GM23248 (cell line): ENCODE measurements around the gene IL17RC.

Experiments used
- EZH2 ChIP-seq: fragments of 200-600 bp; sonication (generic); IDR thresholded peaks from 2 replicates; pipeline ENCODE4 v1.6.1; 2018; ENCODE audit warnings: antibody characterized with exemption, mild to moderate bottlenecking; ENCODE audit not compliant: insufficient read depth, poor library complexity, severe bottlenecking
- EZH2phosphoT487 ChIP-seq: fragments of 200-600 bp; sonication (generic); IDR thresholded peaks from 2 replicates; pipeline ENCODE4 v1.6.1; 2018; ENCODE audit warnings: antibody characterized with exemption, moderate library complexity, mild to moderate bottlenecking, low read depth; ENCODE audit not compliant: insufficient read depth

- no peak for TF ChIP-seq EZH2
- TF ChIP-seq EZH2phosphoT487 = no peak
Observed at GRCh38 chr3:9901967-9902366, 14.9 kb upstream of the IL17RC start.
